ENCODE results near the gene ERI3. TPM values are rescaled to one million over a fixed set of nuclear protein-coding genes. Genes with fewer than 3 reads are reported as not detected.

ERI3 gene
- total and polyA plus RNA-seq, 2 donors (not counting 3 experiments of a cell fraction or from before 2014, with no cell fraction given): 45.3 to 94.0 TPM

DNA sequence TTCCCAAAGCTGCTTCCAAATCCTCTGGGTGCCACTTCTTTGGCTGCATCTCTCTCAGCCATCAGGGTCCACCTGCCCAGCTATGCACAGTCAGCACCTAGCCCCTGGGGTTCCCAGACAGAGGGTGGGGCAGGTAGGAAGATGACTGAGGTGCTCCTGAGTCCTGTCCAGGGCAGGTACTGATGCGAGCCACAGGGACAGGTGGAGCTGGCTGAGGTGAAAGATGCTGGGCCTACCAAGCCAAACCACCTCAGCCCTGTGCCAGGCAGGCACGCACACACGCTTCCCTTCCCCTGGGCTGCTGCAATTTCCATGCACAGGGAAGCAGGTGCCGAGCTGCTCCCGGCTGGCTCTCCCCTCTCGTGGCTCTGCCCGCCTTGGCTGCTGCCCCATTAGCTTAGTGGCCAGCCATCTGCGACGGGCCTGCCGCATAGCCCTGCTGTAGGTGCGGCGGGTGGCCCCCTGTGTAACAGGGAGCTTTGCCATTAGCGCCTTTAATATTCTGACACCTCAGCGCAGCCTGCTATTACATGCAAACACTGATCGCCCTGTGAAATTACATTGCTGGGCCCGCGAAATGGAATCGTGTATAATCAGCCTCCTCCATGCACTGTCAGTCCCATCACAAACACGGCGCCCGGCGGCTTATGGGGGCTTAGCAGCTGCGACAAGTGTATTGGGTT, 102.9 kb downstream of the ERI3 start:
- intact Hi-C loops (cut with micrococcal nuclease): no loop called here
- Histone ChIP-seq H3K79me2 (ENCODE audit: control insufficient read depth, insufficient read depth, low read length) (no peaks in the 10 kb centered on the region), H3K4me3 (replicated peaks in 1 of 3; ENCODE audit: insufficient read depth in 1 of 3, low read depth in 1 of 3, low read length in 3 of 3) (no peak overlapping the region), H3K4me2 (ENCODE audit: insufficient read depth, low read length) (no peak overlapping the region), H3K36me3 (ENCODE audit: control insufficient read depth in 2 of 2, extremely low read depth in 1 of 2, insufficient read depth in 2 of 2, low read length in 2 of 2) (peaks cover 0 to 4% of the 10 kb centered on the region in 2 experiments), H3K27me3 (ENCODE audit: control insufficient read depth in 2 of 2, insufficient read depth in 2 of 2, low read length in 2 of 2) (no peaks in the 10 kb centered on the region), H3K27ac (ENCODE audit: insufficient read depth, low read depth, low read length) (no peak overlapping the region), H3K9me1 (replicated peaks; ENCODE audit: control insufficient read depth, extremely low read depth, insufficient read depth, low read length) (no peaks in the 10 kb centered on the region), H4K20me1 (replicated peaks; ENCODE audit: control insufficient read depth, extremely low read depth, insufficient read depth, low read length) (no peaks in the 10 kb centered on the region), H3K9me3 (replicated peaks; ENCODE audit: control insufficient read depth, insufficient read depth, low read length) (no peaks in the 10 kb centered on the region), H3K9ac (replicated peaks; ENCODE audit: extremely low read depth, insufficient read depth, low read length) (no peak overlapping the region), H3K4me1 (ENCODE audit: control insufficient read depth, extremely low read depth, insufficient read depth, low read length) (no peaks in the 10 kb centered on the region), H2AFZ (ENCODE audit: low read depth, low read length) (no peak overlapping the region)
- ChIA-PET POLR2A (no interaction called here), CTCF (interaction anchor here (0.9 to 1.2 kb wide), 2 partner anchors 14 to 16 kb away, joined by 3 read pairs; no protein-coding TSS in a partner anchor)
- no TSS peak for BruUV-seq (replicated peaks)
- no peak for TF ChIP-seq POLR2A (IDR thresholded peaks at IDR 0.05; ENCODE audit: low read depth, low read length)
- no peak for TF ChIP-seq MYC (IDR thresholded peaks at IDR 0.05; ENCODE audit: low read depth, low read length)
- no peak for TF ChIP-seq FOS (IDR thresholded peaks at IDR 0.05; ENCODE audit: borderline replicate concordance, insufficient read depth, low read length)
- no peak for TF ChIP-seq JUN (IDR thresholded peaks at IDR 0.05; ENCODE audit: borderline replicate concordance, insufficient read depth, insufficient read length, low read depth)
- TF ChIP-seq GATA2 (IDR thresholded peaks at IDR 0.05; ENCODE audit: insufficient read depth, insufficient read length, low read depth, low read length): no peak
- no peak for TF ChIP-seq POLR2AphosphoS5 (IDR thresholded peaks at IDR 0.05; ENCODE audit: insufficient read depth, low read depth, low read length)
- TF ChIP-seq, protein P1, sequence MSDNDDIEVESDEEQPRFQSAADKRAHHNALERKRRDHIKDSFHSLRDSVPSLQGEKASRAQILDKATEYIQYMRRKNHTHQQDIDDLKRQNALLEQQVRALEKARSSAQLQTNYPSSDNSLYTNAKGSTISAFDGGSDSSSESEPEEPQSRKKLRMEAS (IDR thresholded peaks at IDR 0.05; ENCODE audit: insufficient read depth, insufficient read length): no peak
- TF ChIP-seq, protein P2, sequence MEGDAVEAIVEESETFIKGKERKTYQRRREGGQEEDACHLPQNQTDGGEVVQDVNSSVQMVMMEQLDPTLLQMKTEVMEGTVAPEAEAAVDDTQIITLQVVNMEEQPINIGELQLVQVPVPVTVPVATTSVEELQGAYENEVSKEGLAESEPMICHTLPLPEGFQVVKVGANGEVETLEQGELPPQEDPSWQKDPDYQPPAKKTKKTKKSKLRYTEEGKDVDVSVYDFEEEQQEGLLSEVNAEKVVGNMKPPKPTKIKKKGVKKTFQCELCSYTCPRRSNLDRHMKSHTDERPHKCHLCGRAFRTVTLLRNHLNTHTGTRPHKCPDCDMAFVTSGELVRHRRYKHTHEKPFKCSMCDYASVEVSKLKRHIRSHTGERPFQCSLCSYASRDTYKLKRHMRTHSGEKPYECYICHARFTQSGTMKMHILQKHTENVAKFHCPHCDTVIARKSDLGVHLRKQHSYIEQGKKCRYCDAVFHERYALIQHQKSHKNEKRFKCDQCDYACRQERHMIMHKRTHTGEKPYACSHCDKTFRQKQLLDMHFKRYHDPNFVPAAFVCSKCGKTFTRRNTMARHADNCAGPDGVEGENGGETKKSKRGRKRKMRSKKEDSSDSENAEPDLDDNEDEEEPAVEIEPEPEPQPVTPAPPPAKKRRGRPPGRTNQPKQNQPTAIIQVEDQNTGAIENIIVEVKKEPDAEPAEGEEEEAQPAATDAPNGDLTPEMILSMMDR (IDR thresholded peaks at IDR 0.05; ENCODE audit: extremely low read depth in 1 of 2, insufficient read depth in 1 of 2, low read depth in 1 of 2, low read length in 2 of 2): no peak
- dilution Hi-C loops (cut with MboI; ENCODE audit: extremely low pct_ligation_motif_present, low sequenced_read_pairs): no loop called here
- DNase-seq (ENCODE audit: low read depth, low spot score) (no peak), FAIRE-seq (no peak)

Data from endothelial cell of umbilical vein (primary cell).